ENCODE results near the gene SNAPC3. TPM values are rescaled to one million over a fixed set of nuclear protein-coding genes. Genes with fewer than 3 reads are reported as not detected.

SNAPC3 gene
- total RNA-seq, 1 experiment from 2014 or later: 33.5 TPM

DNA sequence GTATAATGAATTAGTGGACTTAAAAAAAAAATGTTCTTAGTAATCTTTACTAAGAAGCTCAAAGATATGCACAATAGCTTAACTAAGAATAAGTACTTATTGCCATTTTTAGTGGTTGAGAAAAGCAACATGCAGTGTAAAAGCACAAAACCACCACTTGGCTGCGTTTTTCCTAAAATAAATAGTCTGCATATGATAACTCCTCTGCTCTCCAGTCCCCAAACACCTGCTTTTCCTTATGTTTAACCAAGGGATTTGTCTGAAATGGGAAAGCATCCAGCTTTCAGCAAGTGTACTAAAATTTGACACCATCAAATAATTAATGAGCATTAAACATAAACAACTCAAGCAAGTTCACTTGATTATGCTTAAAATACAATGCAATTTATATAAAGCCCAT, 46.7 kb downstream of the SNAPC3 start:
- peaks cover 81% of the 10 kb centered on the region for H3K36me3 Mint-ChIP-seq
- no peak overlapping the region for H3K4me3 Mint-ChIP-seq
- H3K27me3 Mint-ChIP-seq (ENCODE audit: low read depth): no peaks in the 10 kb centered on the region
- ChIA-PET POLR2A (no interaction called here), CTCF (interaction anchor here (0.8 kb wide), 1 partner anchor 64 kb away, joined by 3 read pairs; no protein-coding TSS in a partner anchor)
- no peaks in the 10 kb centered on the region for H3K4me1 Mint-ChIP-seq
- ATAC-seq (no peak), DNase-seq (ENCODE audit: low spot score) (no peak)
- TF ChIP-seq, protein P1, sequence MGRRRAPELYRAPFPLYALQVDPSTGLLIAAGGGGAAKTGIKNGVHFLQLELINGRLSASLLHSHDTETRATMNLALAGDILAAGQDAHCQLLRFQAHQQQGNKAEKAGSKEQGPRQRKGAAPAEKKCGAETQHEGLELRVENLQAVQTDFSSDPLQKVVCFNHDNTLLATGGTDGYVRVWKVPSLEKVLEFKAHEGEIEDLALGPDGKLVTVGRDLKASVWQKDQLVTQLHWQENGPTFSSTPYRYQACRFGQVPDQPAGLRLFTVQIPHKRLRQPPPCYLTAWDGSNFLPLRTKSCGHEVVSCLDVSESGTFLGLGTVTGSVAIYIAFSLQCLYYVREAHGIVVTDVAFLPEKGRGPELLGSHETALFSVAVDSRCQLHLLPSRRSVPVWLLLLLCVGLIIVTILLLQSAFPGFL (CRISPR knock-in tag; IDR thresholded peaks at IDR 0.05; ENCODE audit: borderline replicate concordance): no peak
- no peak for TF ChIP-seq RELA (CRISPR knock-in tag; IDR thresholded peaks at IDR 0.05; ENCODE audit: borderline replicate concordance)
- no peak for TF ChIP-seq PRRX2 (CRISPR knock-in tag; IDR thresholded peaks at IDR 0.05)
- H3K27ac Mint-ChIP-seq: no peak overlapping the region
- H3K9me3 Mint-ChIP-seq: no peaks in the 10 kb centered on the region

DNA sequence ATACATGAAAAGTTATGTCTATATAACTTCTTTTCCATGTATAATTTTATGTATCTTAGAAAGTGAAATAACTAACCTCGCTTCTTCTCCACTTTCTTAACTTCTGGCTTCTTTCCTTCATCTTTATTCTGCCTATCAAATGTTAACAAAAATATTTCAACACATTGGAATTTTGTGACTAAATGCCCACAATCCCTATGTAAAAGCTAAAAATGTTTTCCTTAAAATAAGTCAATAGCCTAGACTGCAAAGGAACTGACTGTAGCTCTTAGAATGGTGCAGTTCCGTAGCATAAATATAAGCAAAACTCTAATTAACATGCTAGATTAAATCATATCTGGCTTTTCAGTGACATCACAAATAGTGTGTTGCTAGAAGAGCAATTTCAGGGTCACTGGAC, 47.2 kb downstream of the SNAPC3 start:
- H3K27ac Mint-ChIP-seq: peak overlapping the region; percentile 91; the same call in 1 of the 2 replicates
- no peaks in the 10 kb centered on the region for H3K27me3 Mint-ChIP-seq (ENCODE audit: low read depth)
- H3K4me1 Mint-ChIP-seq: no peaks in the 10 kb centered on the region
- H3K9me3 Mint-ChIP-seq: no peaks in the 10 kb centered on the region
- TF ChIP-seq, protein P2, sequence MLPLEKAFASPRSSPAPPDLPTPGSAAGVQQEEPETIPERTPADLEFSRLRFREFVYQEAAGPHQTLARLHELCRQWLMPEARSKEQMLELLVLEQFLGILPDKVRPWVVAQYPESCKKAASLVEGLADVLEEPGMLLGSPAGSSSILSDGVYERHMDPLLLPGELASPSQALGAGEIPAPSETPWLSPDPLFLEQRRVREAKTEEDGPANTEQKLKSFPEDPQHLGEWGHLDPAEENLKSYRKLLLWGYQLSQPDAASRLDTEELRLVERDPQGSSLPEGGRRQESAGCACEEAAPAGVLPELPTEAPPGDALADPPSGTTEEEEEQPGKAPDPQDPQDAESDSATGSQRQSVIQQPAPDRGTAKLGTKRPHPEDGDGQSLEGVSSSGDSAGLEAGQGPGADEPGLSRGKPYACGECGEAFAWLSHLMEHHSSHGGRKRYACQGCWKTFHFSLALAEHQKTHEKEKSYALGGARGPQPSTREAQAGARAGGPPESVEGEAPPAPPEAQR (CRISPR knock-in tag; IDR thresholded peaks at IDR 0.05): no peak
- TF ChIP-seq, protein P3, sequence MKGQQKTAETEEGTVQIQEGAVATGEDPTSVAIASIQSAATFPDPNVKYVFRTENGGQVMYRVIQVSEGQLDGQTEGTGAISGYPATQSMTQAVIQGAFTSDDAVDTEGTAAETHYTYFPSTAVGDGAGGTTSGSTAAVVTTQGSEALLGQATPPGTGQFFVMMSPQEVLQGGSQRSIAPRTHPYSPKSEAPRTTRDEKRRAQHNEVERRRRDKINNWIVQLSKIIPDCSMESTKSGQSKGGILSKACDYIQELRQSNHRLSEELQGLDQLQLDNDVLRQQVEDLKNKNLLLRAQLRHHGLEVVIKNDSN (CRISPR knock-in tag; IDR thresholded peaks at IDR 0.05): no peak
- TF ChIP-seq, protein P4, sequence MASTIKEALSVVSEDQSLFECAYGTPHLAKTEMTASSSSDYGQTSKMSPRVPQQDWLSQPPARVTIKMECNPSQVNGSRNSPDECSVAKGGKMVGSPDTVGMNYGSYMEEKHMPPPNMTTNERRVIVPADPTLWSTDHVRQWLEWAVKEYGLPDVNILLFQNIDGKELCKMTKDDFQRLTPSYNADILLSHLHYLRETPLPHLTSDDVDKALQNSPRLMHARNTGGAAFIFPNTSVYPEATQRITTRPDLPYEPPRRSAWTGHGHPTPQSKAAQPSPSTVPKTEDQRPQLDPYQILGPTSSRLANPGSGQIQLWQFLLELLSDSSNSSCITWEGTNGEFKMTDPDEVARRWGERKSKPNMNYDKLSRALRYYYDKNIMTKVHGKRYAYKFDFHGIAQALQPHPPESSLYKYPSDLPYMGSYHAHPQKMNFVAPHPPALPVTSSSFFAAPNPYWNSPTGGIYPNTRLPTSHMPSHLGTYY (CRISPR knock-in tag; IDR thresholded peaks at IDR 0.05): no peak
- TF ChIP-seq, protein P5, sequence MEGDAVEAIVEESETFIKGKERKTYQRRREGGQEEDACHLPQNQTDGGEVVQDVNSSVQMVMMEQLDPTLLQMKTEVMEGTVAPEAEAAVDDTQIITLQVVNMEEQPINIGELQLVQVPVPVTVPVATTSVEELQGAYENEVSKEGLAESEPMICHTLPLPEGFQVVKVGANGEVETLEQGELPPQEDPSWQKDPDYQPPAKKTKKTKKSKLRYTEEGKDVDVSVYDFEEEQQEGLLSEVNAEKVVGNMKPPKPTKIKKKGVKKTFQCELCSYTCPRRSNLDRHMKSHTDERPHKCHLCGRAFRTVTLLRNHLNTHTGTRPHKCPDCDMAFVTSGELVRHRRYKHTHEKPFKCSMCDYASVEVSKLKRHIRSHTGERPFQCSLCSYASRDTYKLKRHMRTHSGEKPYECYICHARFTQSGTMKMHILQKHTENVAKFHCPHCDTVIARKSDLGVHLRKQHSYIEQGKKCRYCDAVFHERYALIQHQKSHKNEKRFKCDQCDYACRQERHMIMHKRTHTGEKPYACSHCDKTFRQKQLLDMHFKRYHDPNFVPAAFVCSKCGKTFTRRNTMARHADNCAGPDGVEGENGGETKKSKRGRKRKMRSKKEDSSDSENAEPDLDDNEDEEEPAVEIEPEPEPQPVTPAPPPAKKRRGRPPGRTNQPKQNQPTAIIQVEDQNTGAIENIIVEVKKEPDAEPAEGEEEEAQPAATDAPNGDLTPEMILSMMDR (IDR thresholded peaks at IDR 0.05): no peak
- TF ChIP-seq IRF2 (CRISPR knock-in tag; IDR thresholded peaks at IDR 0.05; ENCODE audit: borderline replicate concordance, low read depth): no peak
- TF ChIP-seq SP1 (CRISPR knock-in tag; conservative IDR thresholded peaks at IDR 0.05): no peak
- TF ChIP-seq, protein P6, sequence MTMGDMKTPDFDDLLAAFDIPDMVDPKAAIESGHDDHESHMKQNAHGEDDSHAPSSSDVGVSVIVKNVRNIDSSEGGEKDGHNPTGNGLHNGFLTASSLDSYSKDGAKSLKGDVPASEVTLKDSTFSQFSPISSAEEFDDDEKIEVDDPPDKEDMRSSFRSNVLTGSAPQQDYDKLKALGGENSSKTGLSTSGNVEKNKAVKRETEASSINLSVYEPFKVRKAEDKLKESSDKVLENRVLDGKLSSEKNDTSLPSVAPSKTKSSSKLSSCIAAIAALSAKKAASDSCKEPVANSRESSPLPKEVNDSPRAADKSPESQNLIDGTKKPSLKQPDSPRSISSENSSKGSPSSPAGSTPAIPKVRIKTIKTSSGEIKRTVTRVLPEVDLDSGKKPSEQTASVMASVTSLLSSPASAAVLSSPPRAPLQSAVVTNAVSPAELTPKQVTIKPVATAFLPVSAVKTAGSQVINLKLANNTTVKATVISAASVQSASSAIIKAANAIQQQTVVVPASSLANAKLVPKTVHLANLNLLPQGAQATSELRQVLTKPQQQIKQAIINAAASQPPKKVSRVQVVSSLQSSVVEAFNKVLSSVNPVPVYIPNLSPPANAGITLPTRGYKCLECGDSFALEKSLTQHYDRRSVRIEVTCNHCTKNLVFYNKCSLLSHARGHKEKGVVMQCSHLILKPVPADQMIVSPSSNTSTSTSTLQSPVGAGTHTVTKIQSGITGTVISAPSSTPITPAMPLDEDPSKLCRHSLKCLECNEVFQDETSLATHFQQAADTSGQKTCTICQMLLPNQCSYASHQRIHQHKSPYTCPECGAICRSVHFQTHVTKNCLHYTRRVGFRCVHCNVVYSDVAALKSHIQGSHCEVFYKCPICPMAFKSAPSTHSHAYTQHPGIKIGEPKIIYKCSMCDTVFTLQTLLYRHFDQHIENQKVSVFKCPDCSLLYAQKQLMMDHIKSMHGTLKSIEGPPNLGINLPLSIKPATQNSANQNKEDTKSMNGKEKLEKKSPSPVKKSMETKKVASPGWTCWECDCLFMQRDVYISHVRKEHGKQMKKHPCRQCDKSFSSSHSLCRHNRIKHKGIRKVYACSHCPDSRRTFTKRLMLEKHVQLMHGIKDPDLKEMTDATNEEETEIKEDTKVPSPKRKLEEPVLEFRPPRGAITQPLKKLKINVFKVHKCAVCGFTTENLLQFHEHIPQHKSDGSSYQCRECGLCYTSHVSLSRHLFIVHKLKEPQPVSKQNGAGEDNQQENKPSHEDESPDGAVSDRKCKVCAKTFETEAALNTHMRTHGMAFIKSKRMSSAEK (CRISPR knock-in tag; IDR thresholded peaks at IDR 0.05; ENCODE audit: borderline replicate concordance): no peak
- TF ChIP-seq ZNF671 (CRISPR knock-in tag; IDR thresholded peaks at IDR 0.05): no peak
- no peak for TF ChIP-seq ZNF121 (CRISPR knock-in tag; IDR thresholded peaks at IDR 0.05)
- TF ChIP-seq NFE2L1 (CRISPR knock-in tag; IDR thresholded peaks at IDR 0.05): no peak
- no peak for TF ChIP-seq ZNF317 (CRISPR knock-in tag; IDR thresholded peaks at IDR 0.05; ENCODE audit: borderline replicate concordance, low read depth)
- TF ChIP-seq, protein P7, sequence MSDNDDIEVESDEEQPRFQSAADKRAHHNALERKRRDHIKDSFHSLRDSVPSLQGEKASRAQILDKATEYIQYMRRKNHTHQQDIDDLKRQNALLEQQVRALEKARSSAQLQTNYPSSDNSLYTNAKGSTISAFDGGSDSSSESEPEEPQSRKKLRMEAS (CRISPR knock-in tag; IDR thresholded peaks at IDR 0.05): no peak
- TF ChIP-seq, protein P1 (CRISPR knock-in tag; IDR thresholded peaks at IDR 0.05; ENCODE audit: borderline replicate concordance): no peak
- DNase-seq (ENCODE audit: low spot score) (no peak), ATAC-seq (no peak)
- CTCF ChIA-PET: interaction anchor here (1.1 kb wide), 1 partner anchor 16 kb away, joined by 4 read pairs; no protein-coding TSS in a partner anchor
- no peak overlapping the region for H3K4me3 Mint-ChIP-seq
- POLR2A ChIA-PET: no interaction called here
- peaks cover 79% of the 10 kb centered on the region for H3K36me3 Mint-ChIP-seq
